AG09319 (cell line): ENCODE data around the gene TIMM10B.

ENCODE experiments used
- DNase-seq: peaks from one replicate; pipeline ENCODE4 v3.0.0-alpha.2; 2010; ENCODE audit warnings: low read depth; ENCODE audit errors: extremely low read depth
- TF ChIP-seq, protein P1 (sequence below): IDR thresholded peaks from 2 replicates; pipeline ENCODE4 v1.5.1; 2011; ENCODE audit warnings: low read depth, mild to moderate bottlenecking, inconsistent platforms, low read length, moderate library complexity

TIMM10B gene

DNA sequence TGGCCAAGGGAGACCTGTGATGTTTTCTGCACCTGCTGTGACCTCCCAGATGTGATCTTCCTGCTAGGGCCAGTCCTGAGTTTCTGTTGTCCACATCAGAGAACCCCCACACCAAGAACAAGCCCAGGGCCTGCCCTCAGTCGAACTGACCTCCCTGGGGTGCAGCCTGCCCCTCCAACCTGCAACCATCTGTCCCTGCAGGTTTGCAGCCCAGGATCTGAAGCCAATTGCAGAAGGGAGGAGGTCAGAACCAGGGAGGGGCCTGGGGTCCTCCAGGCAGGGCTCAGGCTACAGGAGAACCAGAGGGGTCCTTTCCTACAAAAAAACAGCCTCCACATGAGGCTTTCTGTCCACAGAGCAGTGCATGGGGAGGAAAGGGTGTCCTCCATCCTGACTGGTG lies 8.4 kb upstream of the TIMM10B start:
- DNase-seq = no peak
- TF ChIP-seq, protein P1, sequence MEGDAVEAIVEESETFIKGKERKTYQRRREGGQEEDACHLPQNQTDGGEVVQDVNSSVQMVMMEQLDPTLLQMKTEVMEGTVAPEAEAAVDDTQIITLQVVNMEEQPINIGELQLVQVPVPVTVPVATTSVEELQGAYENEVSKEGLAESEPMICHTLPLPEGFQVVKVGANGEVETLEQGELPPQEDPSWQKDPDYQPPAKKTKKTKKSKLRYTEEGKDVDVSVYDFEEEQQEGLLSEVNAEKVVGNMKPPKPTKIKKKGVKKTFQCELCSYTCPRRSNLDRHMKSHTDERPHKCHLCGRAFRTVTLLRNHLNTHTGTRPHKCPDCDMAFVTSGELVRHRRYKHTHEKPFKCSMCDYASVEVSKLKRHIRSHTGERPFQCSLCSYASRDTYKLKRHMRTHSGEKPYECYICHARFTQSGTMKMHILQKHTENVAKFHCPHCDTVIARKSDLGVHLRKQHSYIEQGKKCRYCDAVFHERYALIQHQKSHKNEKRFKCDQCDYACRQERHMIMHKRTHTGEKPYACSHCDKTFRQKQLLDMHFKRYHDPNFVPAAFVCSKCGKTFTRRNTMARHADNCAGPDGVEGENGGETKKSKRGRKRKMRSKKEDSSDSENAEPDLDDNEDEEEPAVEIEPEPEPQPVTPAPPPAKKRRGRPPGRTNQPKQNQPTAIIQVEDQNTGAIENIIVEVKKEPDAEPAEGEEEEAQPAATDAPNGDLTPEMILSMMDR = no peak

DNA sequence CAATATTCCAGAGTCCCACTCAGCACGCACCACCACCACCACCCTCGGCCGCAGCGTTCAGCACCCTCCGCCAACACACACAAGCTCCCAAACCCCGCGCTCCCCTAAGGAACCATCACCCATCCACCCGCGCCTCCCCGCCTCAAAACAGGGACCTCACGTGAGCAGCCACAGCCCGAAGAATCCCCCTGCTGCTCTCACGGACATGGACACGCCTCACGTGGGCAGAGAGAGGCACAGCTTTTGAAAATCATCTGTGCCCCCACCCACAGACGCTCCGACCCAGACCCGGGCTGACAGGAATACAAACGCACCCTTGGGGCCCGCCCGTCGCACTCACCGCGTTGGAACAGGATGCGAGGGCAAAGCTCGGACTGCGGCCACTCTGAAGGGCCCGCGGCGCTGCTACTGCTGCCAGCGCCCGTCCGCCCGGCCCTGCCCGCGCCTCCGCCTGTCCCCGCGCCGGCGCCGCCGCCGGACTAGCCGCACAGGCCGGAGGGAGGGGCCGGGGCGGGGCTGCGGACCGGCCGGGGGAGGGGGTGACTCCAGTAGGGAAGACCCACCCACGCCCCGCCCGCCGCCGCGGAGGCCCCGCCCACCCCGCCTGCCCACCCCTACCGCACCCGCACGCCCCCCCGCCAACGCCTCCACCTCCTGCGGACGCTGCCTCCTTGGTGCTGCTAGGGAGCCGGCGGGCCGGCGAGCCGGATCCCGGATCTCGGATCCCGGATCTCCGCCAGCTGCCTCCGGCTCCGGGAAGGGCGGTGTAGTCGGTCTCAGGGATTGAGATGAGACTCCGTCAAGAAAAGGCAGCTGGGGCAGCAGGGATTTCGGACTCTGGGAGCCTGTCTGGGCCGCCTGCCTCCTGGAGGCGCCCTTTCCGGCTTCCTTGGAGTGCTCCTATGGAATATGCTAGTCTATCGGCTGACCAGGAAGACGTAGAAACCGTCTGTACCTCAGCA lies 7.6 kb upstream of the TIMM10B start, which contains the start of gene TRIM3:
Gene TRIM3, minus strand, starts transcription at position 491 of the 962 bp plus-strand sequence. CDS start 8,246 bp downstream, outside the sequence.
- TF ChIP-seq, protein P1 = peak; percentile 59
- peak; percentile 78 for DNase-seq

DNA sequence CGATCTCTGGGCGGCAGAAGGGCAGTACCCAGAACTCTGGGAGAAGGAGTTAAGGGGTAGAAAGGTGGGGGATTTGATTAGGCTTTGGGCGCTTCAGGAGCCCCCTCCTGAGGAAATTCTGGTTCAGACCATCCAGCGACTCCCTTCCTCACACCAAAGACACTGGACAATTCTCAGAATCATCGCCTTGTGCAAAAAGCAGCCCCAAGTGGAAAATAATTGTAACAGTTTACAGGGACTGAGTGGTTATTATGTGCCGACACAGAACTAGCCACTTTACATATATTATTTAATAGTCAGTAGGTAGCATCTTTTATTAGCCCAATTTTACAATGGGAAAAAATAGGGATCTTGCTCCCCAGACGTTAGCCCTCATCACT lies 6.9 kb upstream of the TIMM10B start:
- TF ChIP-seq, protein P1 = no peak
- DNase-seq = no peak

DNA sequence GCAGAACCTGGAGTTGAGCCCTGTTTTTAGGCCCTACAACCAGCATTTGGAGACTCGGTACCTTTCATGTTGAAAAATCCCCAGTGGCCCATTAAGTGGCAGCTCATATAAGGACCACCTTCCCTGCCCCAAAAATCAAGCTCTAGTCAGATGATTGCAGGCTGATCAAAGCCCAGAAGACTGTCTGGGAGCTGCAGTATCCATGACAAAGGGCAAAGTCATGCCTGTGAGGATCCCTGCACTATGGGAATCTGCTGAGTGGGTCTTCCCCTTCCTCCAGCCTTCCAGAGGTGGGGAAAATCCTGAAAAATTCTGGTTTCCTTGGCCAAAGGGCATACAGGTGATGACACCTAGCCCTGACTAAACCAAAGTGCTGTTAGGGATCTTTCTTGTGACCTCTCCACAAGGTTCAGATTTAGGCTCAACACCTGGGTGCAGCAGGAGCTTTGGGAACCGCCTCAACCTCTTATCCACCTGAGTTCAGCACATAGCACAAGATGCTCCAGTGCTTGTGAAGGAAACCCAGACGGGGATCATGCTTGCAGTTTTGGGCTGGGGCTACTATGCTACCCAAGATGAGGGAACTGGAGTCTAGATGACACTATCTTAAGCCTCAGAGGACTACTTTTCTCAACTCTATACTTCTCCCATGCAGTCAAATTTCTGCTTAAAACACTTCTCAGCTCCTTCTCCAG lies 6.3 kb upstream of the TIMM10B start:
- TF ChIP-seq, protein P1 = no peak
- no peak for DNase-seq

DNA sequence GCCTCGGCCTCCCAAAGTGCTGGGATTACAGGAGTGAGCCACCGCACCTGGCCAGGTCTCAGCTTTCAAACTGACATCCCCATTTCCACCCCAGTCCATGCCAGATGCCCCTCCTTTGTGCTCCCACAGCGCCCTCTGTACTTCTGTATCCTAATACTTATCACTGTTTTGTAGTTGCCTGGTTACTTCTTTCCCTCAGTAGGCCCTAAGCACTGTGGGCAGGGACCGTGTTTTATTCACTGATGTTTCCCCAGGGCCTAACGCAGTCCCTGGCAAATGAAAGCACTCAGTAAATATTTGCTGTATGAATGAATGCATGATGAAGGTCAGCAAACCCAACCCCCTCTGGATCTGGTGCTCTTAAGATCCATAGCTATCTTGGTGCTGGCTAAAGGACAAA lies 5.4 kb upstream of the TIMM10B start:
- TF ChIP-seq, protein P1 = no peak
- no peak for DNase-seq

DNA sequence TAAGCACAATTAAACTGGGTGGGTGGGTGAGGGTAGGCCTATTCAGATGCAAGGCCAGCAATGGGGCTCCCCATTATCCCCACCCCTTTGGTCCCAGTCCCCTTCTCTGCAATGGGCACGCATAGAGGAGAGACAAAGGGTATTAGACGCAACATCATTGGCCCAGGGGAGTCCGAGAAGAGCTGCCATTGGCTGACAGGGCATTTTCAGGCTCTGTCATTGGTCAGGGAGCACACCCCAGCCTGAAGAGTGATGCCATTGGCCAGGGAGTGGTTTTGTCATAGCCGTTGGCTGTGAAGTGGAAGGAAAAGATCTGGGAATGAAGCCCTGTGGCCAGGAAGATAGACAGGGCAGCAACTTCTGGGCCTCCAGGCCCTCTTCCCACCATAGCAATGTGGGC lies 4.7 kb upstream of the TIMM10B start:
- TF ChIP-seq, protein P1 = no peak
- no peak for DNase-seq
